ENCODE data around the gene MIS18A. TPM values are rescaled to one million over a fixed set of nuclear protein-coding genes. Genes with fewer than 3 reads are reported as not detected.
"Not testable (repeated sequence)": the region's sequence is repeated elsewhere in the genome, so short reads cannot be mapped to it uniquely, and the experiment has no call there.

MIS18A gene
- total RNA-seq, 2 experiments from 2014 or later: 19.7 to 20.3 TPM

DNA sequence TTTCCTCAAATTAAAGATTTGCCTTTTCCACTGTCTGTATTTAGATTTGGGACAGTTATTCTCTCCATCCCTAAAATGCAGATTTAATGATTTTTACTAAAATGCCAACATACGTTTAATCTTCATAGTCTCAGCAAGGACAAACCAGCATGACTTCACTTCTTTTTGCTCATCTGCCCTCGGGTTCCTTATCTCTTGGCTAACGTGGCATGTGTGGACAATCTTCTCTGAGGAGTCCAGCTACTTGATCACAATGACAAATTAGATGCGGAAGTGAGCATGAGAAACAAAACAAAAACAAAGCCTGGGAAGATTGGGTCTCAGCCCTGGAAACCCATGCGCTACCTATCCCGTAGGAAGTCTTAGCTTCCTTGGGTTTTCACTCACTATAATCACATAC is 20.8 kb upstream of the MIS18A start:
- no peaks in the 10 kb centered on the region for H3K9me3 Mint-ChIP-seq
- ChIA-PET POLR2A (no interaction called here), CTCF (no interaction called here)

GRCh38 chr21:32298658-32299081 is 19.8 kb upstream of the MIS18A start, which contains the start of gene MRAP:
Gene MRAP (plus strand): TSS chr21:32298855. CDS start chr21:32298972, 117 bp downstream.
- Mint-ChIP-seq H3K9me3 (no peaks in the 10 kb centered on the region), H3K36me3 (ENCODE audit: low read depth) (no peaks in the 10 kb centered on the region), H3K27me3 (no peaks in the 10 kb centered on the region), H3K4me1 (no peaks in the 10 kb centered on the region), H3K4me3 (no peak within 1 kb of the TSS), H3K27ac (no peak within 1 kb of the TSS)
- CTCF ChIA-PET: no interaction called here
- DNase-seq: no peak
- POLR2A ChIA-PET: no interaction called here

More for the DNA sequence above, 20.8 kb upstream of the MIS18A start:
- H3K4me3 Mint-ChIP-seq: no peak overlapping the region
- H3K27ac Mint-ChIP-seq: no peak overlapping the region
- DNase-seq: no peak
- no peaks in the 10 kb centered on the region for H3K36me3 Mint-ChIP-seq (ENCODE audit: low read depth)
- no peaks in the 10 kb centered on the region for H3K4me1 Mint-ChIP-seq
- H3K27me3 Mint-ChIP-seq: no peaks in the 10 kb centered on the region

DNA sequence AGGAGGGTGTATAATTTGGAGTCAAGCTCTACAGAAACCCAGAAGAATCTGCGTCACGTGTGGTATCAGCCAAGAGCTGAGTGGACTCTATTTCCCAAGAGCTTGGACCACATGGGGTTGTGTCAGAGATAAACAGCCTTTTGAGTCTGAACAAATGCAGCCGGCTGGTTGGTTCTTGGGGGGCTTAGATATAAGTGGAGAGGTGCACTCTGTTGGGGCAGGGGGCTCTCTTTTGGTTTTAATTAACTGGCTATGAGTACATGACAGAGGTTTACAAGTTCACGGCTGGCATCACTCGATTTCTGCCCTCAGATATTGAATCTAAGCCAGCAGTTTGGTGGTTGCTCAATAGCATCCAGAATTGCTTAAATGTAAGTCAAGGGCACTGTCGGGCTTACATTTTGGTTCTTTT is 19.3 kb upstream of the MIS18A start:
- H3K36me3 Mint-ChIP-seq (ENCODE audit: low read depth): no peaks in the 10 kb centered on the region
- POLR2A ChIA-PET: no interaction called here
- no peaks in the 10 kb centered on the region for H3K27me3 Mint-ChIP-seq

GRCh38 chr21:32297449-32297848 is 18.6 kb upstream of the MIS18A start:
- no peaks in the 10 kb centered on the region for H3K4me1 Mint-ChIP-seq

More for the DNA sequence above, 19.3 kb upstream of the MIS18A start:
- Mint-ChIP-seq H3K27ac (no peak overlapping the region), H3K4me1 (no peaks in the 10 kb centered on the region), H3K9me3 (no peaks in the 10 kb centered on the region), H3K4me3 (no peak overlapping the region)
- no peak for DNase-seq
- CTCF ChIA-PET: no interaction called here

GRCh38 chr21:32285476-32285875 is 6.6 kb upstream of the MIS18A start:
- POLR2A ChIA-PET: no interaction called here
- Mint-ChIP-seq H3K27me3 (no peaks in the 10 kb centered on the region), H3K27ac (no peak overlapping the region), H3K36me3 (ENCODE audit: low read depth) (no peaks in the 10 kb centered on the region), H3K4me3 (no peak overlapping the region), H3K4me1 (peaks cover 6% of the 10 kb centered on the region), H3K9me3 (no peaks in the 10 kb centered on the region)
- CTCF ChIA-PET: no interaction called here
- DNase-seq: no peak

More at GRCh38 chr21:32297449-32297848, 18.6 kb upstream of the MIS18A start:
- Mint-ChIP-seq H3K9me3 (no peaks in the 10 kb centered on the region), H3K27me3 (no peaks in the 10 kb centered on the region), H3K36me3 (ENCODE audit: low read depth) (no peaks in the 10 kb centered on the region), H3K27ac (no peak overlapping the region), H3K4me3 (no peak overlapping the region)
- no peak for DNase-seq
- ChIA-PET CTCF (no interaction called here), POLR2A (no interaction called here)

GRCh38 chr21:32282992-32283391 is 4.1 kb upstream of the MIS18A start:
- POLR2A ChIA-PET: no interaction called here
- Mint-ChIP-seq H3K9me3 (no peaks in the 10 kb centered on the region), H3K4me1 (peaks cover 26% of the 10 kb centered on the region), H3K27me3 (no peaks in the 10 kb centered on the region), H3K27ac (no peak overlapping the region), H3K4me3 (no peak overlapping the region), H3K36me3 (ENCODE audit: low read depth) (peaks cover 5% of the 10 kb centered on the region)
- DNase-seq: no peak
- CTCF ChIA-PET: no interaction called here

DNA sequence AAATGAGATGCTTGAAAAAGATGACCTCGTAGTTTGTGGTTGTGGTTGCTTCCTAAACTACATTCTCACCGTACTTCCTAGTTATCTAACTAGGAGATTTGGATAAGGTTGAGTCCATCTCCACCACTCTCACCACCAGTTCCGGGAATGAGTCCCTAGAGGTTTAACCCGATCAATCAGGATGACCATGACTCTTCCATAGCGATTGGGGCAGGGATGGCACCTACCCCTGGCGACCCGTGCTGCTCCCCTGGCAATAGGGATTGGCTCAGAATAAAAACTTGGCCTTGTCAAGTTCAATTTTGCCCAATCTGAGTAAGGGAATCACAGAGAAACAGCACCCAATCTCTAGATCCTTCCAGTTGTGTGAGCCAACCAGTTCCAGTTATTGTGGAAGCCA is 2.7 kb upstream of the MIS18A start:
- no peak overlapping the region for H3K27ac Mint-ChIP-seq
- no peak overlapping the region for H3K4me3 Mint-ChIP-seq
- H3K27me3 Mint-ChIP-seq: no peaks in the 10 kb centered on the region
- DNase-seq: no peak
- H3K36me3 Mint-ChIP-seq (ENCODE audit: low read depth): peaks cover 5% of the 10 kb centered on the region
- ChIA-PET POLR2A (no interaction called here), CTCF (no interaction called here)
- H3K4me1 Mint-ChIP-seq: peaks cover 31% of the 10 kb centered on the region
- no peaks in the 10 kb centered on the region for H3K9me3 Mint-ChIP-seq

GRCh38 chr21:32279377-32279680 is 480 bp upstream of the MIS18A start:
- H3K9me3 Mint-ChIP-seq: no peaks in the 10 kb centered on the region
- CTCF ChIA-PET: interaction anchor here (0.6 to 1.4 kb wide), 3 partner anchors 21 to 1361 kb away, joined by 3 to 6 read pairs (median 4); no protein-coding TSS in a partner anchor
- H3K27ac Mint-ChIP-seq: peak overlapping the region; percentile 85
- H3K4me1 Mint-ChIP-seq: peaks cover 36% of the 10 kb centered on the region
- H3K4me3 Mint-ChIP-seq: peak overlapping the region; percentile 100
- no peaks in the 10 kb centered on the region for H3K27me3 Mint-ChIP-seq
- POLR2A ChIA-PET: interaction anchor here (1.0 to 1.8 kb wide), 3 partner anchors 38 to 619 kb away, joined by 3 to 8 read pairs (median 3); partner anchors contain the start of gene URB1
- DNase-seq: no peak
- H3K36me3 Mint-ChIP-seq (ENCODE audit: low read depth): peaks cover 10% of the 10 kb centered on the region

GRCh38 chr21:32278103-32278502 is 746 bp downstream of the MIS18A start:
- Mint-ChIP-seq H3K4me1 (peaks cover 36% of the 10 kb centered on the region), H3K27ac (peak overlapping the region; percentile 55), H3K27me3 (no peaks in the 10 kb centered on the region), H3K4me3 (peak overlapping the region; percentile 100), H3K9me3 (no peaks in the 10 kb centered on the region), H3K36me3 (ENCODE audit: low read depth) (peaks cover 10% of the 10 kb centered on the region)
- DNase-seq: no peak
- ChIA-PET CTCF (no interaction called here), POLR2A (interaction anchor here (1.8 kb wide), 1 partner anchor 114 kb away, joined by 8 read pairs; the partner anchor contains the start of gene URB1)

GRCh38 chr21:32276671-32277070 is 2.2 kb downstream of the MIS18A start:
- CTCF ChIA-PET: interaction anchor here (1.9 kb wide), 1 partner anchor 324 kb away, joined by 13 read pairs; no protein-coding TSS in a partner anchor
- H3K9me3 Mint-ChIP-seq: no peaks in the 10 kb centered on the region
- no peak for DNase-seq
- peaks cover 34% of the 10 kb centered on the region for H3K4me1 Mint-ChIP-seq
- H3K36me3 Mint-ChIP-seq (ENCODE audit: low read depth): peaks cover 14% of the 10 kb centered on the region
- no peaks in the 10 kb centered on the region for H3K27me3 Mint-ChIP-seq
- POLR2A ChIA-PET: no interaction called here
- H3K4me3 Mint-ChIP-seq: no peak overlapping the region
- no peak overlapping the region for H3K27ac Mint-ChIP-seq

DNA sequence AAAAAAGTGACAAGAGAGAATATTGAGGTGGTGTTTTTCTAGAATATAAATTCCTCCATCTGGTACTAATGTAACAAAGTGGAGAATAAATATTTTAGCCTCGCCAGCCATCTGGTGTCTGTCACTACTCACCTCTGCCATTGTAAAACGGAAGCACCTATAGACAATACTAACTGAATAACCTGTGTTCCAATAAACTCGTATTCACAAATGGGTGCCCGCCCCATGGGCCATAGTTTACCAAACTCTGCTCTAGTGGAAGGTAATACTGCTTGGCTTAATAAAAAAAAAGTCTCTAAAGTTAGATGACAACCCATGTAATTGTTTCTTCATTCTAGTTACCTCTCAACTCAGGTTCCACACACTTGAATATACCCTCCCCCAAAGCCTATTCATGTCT is 8.1 kb downstream of the MIS18A start:
- Mint-ChIP-seq H3K27ac (no peak overlapping the region), H3K4me1 (peaks cover 2% of the 10 kb centered on the region), H3K36me3 (ENCODE audit: low read depth) (peaks cover 23% of the 10 kb centered on the region), H3K9me3 (no peaks in the 10 kb centered on the region), H3K27me3 (no peaks in the 10 kb centered on the region), H3K4me3 (no peak overlapping the region)
- POLR2A ChIA-PET: no interaction called here
- CTCF ChIA-PET: interaction anchor here (0.6 kb wide), 1 partner anchor 330 kb away, joined by 5 read pairs; no protein-coding TSS in a partner anchor
- no peak for DNase-seq

- H3K36me3 Mint-ChIP-seq (ENCODE audit: low read depth): peaks cover 11% of the 10 kb centered on the region
- POLR2A ChIA-PET, H3K4me3 Mint-ChIP-seq, H3K27me3 Mint-ChIP-seq, CTCF ChIA-PET, H3K4me1 Mint-ChIP-seq, DNase-seq, H3K27ac Mint-ChIP-seq, H3K9me3 Mint-ChIP-seq: not testable (repeated sequence)
Measured at GRCh38 chr21:32265321-32265720, 13.5 kb downstream of the MIS18A start.

DNA sequence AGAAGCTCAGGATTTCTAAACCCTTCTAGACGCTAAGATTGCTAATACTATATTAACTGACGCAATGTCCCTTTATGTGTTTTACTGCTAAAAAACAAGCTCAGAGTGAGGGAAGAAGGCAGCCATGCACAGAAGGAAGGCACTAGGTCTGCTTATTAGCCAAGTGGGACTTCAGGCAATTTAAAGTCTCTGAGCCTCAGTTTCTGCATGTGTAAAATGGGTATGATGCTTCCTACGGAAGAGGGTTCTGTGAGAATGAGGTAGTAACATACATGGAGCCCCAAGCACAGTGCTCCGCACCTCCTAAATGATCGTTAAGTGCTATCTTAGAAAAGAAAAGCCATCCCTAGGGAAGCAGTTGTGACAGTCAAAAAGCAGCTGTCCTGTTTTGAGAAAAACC is 16.9 kb downstream of the MIS18A start:
- Mint-ChIP-seq H3K36me3 (ENCODE audit: low read depth) (peaks cover 6% of the 10 kb centered on the region), H3K9me3 (no peaks in the 10 kb centered on the region), H3K27me3 (no peaks in the 10 kb centered on the region), H3K27ac (no peak overlapping the region), H3K4me1 (peaks cover 1% of the 10 kb centered on the region), H3K4me3 (no peak overlapping the region)
- ChIA-PET CTCF (no interaction called here), POLR2A (no interaction called here)
- no peak for DNase-seq

- Mint-ChIP-seq H3K36me3 (ENCODE audit: low read depth) (no peaks in the 10 kb centered on the region), H3K27me3 (no peaks in the 10 kb centered on the region), H3K27ac (no peak overlapping the region), H3K4me1 (peaks cover 1% of the 10 kb centered on the region), H3K9me3 (no peaks in the 10 kb centered on the region), H3K4me3 (no peak overlapping the region)
- no peak for DNase-seq
- CTCF ChIA-PET: interaction anchor here (1.0 kb wide), 1 partner anchor 341 kb away, joined by 3 read pairs; no protein-coding TSS in a partner anchor
- POLR2A ChIA-PET: no interaction called here
Measured at GRCh38 chr21:32260130-32260529, 18.7 kb downstream of the MIS18A start.

All from activated CD4-positive, alpha-beta memory T cell treated with anti-CD3 and anti-CD28 coated beads, Interleukin-2, amount 10 ng/mL, durations not matched to agents 7 days and 5 days (primary cell).